ENCODE results near the gene MRPS2. TPM values are rescaled to one million over a fixed set of nuclear protein-coding genes. Genes with fewer than 3 reads are reported as not detected.

MRPS2 gene
- total RNA-seq, 1 experiment from 2014 or later, result 84.4 TPM

GRCh38 chr9:135503371-135504261, 3.1 kb downstream of the MRPS2 start:
- Histone ChIP-seq H3K27ac (no peak overlapping the region), H4K20me1 (ENCODE audit: insufficient read depth) (peaks cover 30% of the 10 kb centered on the region), H3K4me3 (no peak overlapping the region), H3K9me2 (ENCODE audit: insufficient read depth) (no peaks in the 10 kb centered on the region), H3K79me2 (ENCODE audit: low read depth) (peaks cover 23% of the 10 kb centered on the region), H3K4me1 (replicated peaks; ENCODE audit: insufficient read depth) (peaks cover 9% of the 10 kb centered on the region; the same call in 1 of the 2 replicates), H3K36me3 (ENCODE audit: low read depth) (no peaks in the 10 kb centered on the region), H3K4me2 (no peak overlapping the region), H3K27me3 (ENCODE audit: insufficient read depth, low read depth) (no peaks in the 10 kb centered on the region), H2AFZ (no peak overlapping the region), H3K9me3 (ENCODE audit: insufficient read depth, low read depth) (no peaks in the 10 kb centered on the region), H3F3A (ENCODE audit: insufficient read depth, low read depth) (no peaks in the 10 kb centered on the region)
- ChIA-PET CTCF (no interaction called here), POLR2A (ENCODE audit: unreplicated experiment) (no interaction called here)
- no peak for DNase-seq
- intact Hi-C loops (cut with micrococcal nuclease; ENCODE audit: unreplicated experiment), result no loop called here
- no peak for TF ChIP-seq CTCF (conservative IDR thresholded peaks at IDR 0.05)
- TF ChIP-seq EZH2 (IDR thresholded peaks at IDR 0.05; ENCODE audit: low read depth), result no peak
- TSS peak; percentile 18 for BruUV-seq (replicated peaks)

GRCh38 chr9:135504262-135505243, 4.1 kb downstream of the MRPS2 start:
- H3K27ac ChIP-seq, result no peak overlapping the region
- no peaks in the 10 kb centered on the region for H3F3A ChIP-seq (ENCODE audit: insufficient read depth, low read depth)
- POLR2A ChIA-PET (ENCODE audit: unreplicated experiment), result interaction anchor here (0.8 kb wide), 1 partner anchor 24 kb away, joined by 4 read pairs; no protein-coding TSS in a partner anchor
- BruUV-seq (replicated peaks), result no TSS peak
- H3K9me3 ChIP-seq (ENCODE audit: insufficient read depth, low read depth), result no peaks in the 10 kb centered on the region
- H3K9me2 ChIP-seq (ENCODE audit: insufficient read depth), result no peaks in the 10 kb centered on the region
- intact Hi-C loops (cut with micrococcal nuclease; ENCODE audit: unreplicated experiment), result no loop called here
- CTCF ChIA-PET, result interaction anchor here (0.5 to 0.6 kb wide), 3 partner anchors 9 to 211 kb away, joined by 3 to 15 read pairs (median 8); no protein-coding TSS in a partner anchor
- no peak overlapping the region for H2AFZ ChIP-seq
- TF ChIP-seq EZH2 (IDR thresholded peaks at IDR 0.05; ENCODE audit: low read depth) (no peak), CTCF (conservative IDR thresholded peaks at IDR 0.05) (peak; percentile 78)
- peaks cover 23% of the 10 kb centered on the region for H3K79me2 ChIP-seq (ENCODE audit: low read depth)
- H3K4me1 ChIP-seq (replicated peaks; ENCODE audit: insufficient read depth), result peaks cover 9% of the 10 kb centered on the region; the same call in 1 of the 2 replicates
- DNase-seq, result peak in 1 of 2 experiments; percentile 51
- no peak overlapping the region for H3K4me2 ChIP-seq
- H3K36me3 ChIP-seq (ENCODE audit: low read depth), result no peaks in the 10 kb centered on the region
- no peak overlapping the region for H3K4me3 ChIP-seq
- no peaks in the 10 kb centered on the region for H3K27me3 ChIP-seq (ENCODE audit: insufficient read depth, low read depth)
- peaks cover 30% of the 10 kb centered on the region for H4K20me1 ChIP-seq (ENCODE audit: insufficient read depth)
